SW480 (cell line): Measurements from ENCODE around the gene GNG3.
"Not testable (repeated sequence)": the region's sequence is repeated elsewhere in the genome, so short reads cannot be mapped to it uniquely, and the experiment has no call there.

Source experiments
- DNase-seq: peaks from one replicate; pipeline ENCODE4 v3.0.0-alpha.2; 2016; ENCODE audit warnings: low spot score

GNG3 gene

DNA sequence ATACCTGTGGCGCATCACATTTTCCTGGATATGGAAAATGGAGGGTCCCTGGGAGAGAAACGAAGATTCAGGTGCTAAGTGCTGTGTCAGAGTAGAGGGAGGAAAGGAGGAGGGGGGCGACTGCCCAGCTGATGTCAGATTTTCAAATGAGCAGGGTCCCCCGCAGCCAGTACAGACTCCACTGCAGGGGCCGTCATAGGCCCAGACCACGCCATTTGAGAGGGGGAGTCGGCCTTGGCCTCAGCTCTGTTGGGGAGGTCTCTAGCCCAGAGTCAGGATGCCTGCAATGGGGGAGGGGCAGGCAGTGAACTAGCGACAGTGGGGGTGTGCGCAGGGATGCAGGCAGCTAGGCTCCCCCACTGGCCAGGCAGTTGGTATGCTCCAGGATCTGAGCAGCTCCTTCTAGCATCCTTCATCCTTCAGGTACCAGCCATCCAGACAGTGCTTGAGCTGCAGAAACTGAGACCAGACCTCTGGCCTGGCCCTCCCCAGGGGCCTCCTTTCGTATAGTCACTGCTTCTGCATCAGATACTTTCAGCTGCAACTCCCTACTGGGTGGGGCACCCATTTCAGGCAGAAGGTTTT is at the start of gene GNG3, which contains the start of gene BSCL2:
GNG3 (plus strand) TSS at position 400 of the 585 bp plus-strand sequence. CDS start 620 bp downstream, outside the sequence.
BSCL2 (minus strand) TSS at position 148 of the 585 bp plus-strand sequence. CDS start 229 bp downstream, outside the sequence.
- DNase-seq = no peak

DNA sequence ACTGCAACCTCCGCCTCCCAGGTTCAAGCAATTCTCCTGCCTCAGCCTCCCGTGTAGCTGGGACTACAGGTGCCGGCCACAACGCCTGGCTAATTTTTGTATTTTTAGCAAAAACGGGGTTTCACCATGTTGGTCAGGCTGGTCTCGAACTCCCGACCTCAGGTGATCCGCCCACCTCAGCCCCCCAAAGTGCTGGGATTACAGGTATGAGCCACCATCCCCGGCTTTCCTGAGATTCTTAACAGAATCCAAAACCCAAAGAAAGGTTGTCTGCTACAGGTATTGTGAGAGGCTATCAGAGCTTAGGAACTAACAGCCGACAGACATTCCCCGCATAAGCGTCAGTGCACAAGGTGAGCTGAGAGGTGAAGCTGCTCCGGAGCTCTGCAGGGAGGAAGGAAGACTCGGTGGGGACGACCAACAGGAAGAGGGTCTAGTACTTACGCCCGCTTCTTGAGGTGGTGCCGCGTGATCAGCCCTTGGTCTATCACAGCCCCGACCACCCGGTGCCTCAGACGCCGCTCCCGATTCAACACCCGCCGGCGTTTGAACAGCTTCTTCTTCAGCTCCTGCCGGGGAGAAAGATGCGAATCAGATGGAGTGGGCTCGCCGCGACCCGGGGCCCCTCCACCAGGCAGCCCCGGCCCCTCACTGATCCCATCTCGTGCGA is 42.9 kb upstream of the GNG3 start:
- DNase-seq = peak; percentile 78

DNA sequence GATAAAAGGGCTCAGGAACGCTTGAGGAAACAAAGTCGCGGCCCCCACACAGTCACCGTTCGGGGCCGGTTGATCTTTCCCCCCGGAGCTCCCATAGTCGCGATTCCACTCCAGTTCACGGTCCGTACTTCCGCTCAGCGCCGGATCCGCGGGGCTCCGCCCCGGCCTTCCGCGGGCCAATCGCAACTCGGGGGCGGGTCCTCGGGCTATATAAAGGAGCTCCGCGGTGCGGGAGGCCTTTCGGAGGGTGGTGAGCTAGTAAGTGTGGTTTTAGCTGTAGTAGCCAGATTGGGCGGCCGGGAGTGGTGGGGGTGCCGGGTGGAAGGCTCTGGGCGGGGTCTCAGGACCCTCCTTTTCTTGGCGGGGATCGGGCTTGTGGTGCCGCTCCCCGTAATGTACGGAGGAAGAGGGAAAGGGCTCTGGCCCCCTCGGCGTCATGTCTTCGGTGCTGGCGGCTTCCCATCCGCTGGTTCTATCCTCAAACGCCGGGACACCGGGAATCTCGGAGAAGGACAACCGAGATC is 42.3 kb upstream of the GNG3 start, which contains the start of the genes C11orf98 and CSKMT:
C11orf98 (minus strand) TSS at position 136 of the 524 bp plus-strand sequence; CDS start at position 95, 41 bp downstream.
CSKMT (plus strand) TSS at position 238 of the 524 bp plus-strand sequence. CDS start 568 bp downstream, outside the sequence.
- DNase-seq = peak; percentile 92

DNA sequence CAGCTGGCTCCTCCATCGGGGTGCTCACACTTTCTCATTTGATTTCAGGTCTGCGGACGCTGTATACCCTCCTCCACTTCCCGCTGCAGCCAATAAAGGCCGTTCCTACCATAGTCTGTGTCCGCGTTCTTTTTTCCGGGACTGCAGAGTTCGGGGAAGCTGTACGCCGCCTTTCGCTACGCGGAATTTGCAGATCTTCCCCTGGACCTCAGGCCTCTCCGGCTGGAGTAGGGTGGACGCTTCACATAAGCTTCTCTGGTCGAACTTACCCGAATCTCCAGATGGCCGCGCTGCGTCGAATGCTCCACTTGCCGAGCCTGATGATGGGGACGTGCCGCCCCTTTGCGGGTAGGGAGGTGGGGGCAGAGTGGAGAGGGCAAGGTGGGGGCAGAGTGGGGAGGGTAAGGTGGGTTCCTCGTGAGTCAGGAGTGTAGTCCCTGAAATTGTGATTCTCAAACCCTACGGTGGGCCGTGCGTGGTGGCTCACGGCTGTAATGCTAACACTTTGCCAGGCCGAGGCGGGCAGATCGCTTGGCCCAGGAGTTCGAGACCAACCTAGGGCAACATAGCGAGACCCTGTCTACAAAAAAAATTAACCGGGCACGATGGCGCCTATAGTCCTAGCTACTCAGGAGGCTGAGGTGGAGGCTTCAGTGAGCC is 41.7 kb upstream of the GNG3 start:
- DNase-seq = peak; percentile 53

DNA sequence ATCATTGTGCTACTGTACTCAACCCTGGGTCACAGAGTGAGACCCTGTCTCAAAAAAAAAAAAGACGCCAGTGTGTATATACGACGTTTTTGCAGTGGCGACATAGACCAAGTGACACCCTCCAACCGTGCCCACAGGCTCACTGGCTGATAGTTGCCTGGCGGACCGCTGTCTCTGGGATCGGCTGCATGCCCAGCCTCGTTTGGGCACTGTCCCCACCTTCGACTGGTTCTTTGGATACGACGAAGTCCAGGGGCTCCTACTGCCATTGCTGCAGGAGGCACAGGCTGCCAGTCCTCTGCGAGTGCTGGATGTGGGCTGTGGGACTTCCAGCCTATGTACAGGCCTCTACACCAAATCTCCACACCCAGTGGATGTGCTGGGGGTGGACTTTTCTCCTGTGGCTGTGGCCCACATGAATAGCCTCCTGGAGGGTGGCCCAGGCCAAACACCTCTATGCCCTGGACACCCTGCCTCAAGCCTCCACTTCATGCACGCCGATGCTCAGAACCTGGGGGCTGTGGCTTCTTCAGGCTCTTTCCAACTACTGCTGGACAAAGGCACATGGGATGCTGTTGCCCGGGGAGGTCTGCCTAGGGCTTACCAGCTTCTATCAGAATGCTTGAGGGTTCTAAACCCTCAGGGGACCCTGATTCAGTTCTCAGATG is 41.1 kb upstream of the GNG3 start:
- DNase-seq = no peak

- DNase-seq = no peak
Observed at GRCh38 chr11:62667460-62667859, 40.0 kb upstream of the GNG3 start.

DNA sequence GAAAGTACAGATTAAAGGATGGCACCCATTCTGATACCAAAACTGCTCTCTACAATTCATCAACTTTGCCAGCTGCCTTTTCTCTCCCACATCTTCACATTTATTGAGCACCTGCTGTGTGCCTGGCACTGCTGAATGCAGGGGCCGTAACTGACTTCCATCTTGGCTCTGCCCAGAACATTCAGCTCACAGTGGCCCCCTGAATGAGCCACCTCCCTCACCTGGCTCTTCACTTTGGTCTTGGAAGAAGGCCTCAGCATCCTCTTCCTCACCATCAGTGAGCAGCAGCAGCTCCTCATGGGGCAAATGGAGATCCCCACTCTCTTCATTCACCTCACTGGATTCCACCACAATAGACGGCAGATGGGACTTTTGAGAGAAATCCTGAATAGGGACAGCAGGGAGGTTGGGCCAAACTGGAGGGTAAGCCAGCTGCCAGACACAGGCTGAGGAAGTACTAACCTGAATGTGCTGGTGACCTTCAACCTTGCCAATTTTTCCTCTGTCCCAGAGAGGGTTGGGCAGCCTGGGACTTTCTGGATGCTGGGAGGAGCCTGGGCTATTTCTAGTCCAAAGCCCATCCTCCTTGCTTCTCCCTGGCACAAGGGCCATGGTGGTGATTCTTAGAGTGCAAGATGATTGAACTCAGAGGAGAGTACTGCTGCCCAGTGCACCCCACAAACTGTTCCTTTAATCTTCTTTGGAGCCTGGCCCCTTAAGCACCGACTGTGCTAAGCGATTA is 37.9 kb upstream of the GNG3 start:
- no peak for DNase-seq

- DNase-seq = peak; percentile 74
Observed at GRCh38 chr11:62671236-62671607, 36.3 kb upstream of the GNG3 start.

DNA sequence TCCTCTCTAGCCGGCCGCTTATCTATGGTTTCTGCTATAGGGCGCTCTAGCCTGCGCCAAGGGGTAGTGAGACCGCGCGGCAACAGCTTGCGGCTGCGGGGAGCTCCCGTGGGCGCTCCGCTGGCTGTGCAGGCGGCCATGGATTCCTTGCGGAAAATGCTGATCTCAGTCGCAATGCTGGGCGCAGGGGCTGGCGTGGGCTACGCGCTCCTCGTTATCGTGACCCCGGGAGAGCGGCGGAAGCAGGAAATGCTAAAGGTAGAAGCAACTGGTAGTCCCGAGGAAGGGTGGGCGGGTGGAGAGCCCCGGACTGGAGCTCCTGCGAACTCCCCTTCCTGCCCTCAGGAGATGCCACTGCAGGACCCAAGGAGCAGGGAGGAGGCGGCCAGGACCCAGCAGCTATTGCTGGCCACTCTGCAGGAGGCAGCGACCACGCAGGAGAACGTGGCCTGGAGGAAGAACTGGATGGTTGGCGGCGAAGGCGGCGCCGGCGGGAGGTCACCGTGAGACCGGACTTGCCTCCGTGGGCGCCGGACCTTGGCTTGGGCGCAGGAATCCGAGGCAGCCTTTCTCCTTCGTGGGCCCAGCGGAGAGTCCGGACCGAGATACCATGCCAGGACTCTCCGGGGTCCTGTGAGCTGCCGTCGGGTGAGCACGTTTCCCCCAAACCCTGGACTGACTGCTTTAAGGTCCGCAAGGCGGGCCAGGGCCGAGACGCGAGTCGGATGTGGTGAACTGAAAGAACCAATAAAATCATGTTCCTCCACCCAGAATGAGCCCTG is 35.7 kb upstream of the GNG3 start, which contains the start of the genes LBHD1 and UQCC3:
LBHD1 (minus strand) TSS at position 660 of the 782 bp plus-strand sequence. CDS start 2,236 bp downstream, outside the sequence.
UQCC3 (plus strand) TSS at position 66 of the 782 bp plus-strand sequence; CDS start at position 139, 73 bp downstream.
- peak; percentile 94 for DNase-seq

GRCh38 chr11:62673196-62673525 is 34.3 kb upstream of the GNG3 start:
- DNase-seq = no peak

DNA sequence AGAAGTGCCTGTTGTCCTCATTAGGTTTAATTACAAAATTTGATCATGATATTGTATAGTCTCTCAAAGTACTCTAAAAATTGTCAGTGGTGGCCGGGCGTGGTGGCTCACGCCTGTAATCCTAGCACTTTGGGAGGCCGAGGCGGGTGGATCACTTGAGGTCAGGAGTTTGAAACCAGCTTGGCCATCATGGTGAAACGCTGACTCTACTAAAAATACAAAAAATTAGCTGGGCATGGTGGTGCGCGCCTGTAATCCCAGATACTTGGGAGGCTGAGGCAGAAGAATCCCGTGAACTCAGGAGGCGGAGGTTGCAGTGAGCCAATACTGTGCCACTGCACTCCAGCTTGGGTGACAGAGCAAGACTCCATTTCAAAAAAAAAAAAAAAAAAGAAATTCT is 32.1 kb upstream of the GNG3 start:
- DNase-seq = not testable (repeated sequence)

GRCh38 chr11:62676698-62677097 is 30.8 kb upstream of the GNG3 start:
- no peak for DNase-seq

DNA sequence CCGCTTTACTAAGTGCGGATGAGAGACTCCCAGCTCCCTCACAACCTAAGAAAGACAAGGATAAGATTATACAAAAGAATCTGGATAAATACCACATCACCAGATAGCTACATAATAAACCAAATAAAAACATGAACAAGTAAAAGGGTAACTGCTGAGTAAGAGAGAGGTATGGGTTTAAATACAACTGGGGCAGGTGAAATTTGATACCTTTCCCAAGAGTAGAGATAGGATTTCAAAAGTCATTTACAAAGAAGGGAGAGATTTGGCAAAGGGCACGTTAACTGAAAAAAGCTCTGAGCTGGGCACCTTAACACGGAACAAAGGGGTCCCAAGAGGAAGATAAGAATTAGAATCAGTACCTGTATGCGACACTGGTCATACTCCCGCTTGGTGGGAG is 30.3 kb upstream of the GNG3 start:
- DNase-seq = no peak

DNA sequence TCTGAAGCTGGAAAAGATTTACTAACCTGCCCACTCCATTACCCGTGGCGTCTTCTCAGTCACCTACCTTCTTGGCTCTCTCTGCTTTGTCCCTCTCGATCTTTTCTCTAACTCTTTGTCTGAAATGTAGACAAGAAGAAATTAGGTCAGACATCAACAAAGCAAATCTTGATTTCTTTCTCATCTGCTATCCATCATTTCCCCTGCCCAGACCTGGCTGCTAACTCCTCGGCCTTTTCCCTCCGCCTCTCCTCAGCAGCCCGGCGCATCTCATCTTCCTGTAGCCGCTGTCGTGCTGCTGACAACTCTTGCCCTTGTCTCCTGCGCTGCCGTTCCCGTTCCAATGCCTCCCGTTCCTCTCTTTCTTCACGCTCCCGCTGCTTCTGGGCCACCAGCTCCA is 29.8 kb upstream of the GNG3 start:
- DNase-seq = no peak

DNA sequence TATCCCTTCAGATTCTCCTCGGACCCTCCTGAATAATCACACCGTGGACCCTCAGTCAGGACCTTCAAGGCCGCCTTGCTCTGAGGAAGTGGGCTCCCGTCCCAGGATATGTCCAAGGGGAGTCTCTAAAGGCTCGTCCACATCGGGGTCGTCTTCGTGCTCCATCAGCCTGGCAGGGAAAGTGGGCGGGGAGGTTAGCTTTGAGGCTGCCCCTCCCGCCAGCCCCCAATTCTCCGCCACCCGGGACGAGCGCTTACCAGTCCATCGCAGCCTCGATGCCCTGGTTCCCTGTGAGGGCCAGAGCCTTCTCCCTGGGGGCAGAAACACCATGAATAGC is 29.1 kb upstream of the GNG3 start:
- DNase-seq = no peak

GRCh38 chr11:62678770-62679696 is 28.4 kb upstream of the GNG3 start, which contains the start of gene UBXN1:
Gene UBXN1 (minus strand): TSS chr11:62679073. CDS start chr11:62678923, 150 bp downstream.
- peak; percentile 91 for DNase-seq

GRCh38 chr11:62680825-62681240 is 26.6 kb upstream of the GNG3 start:
- DNase-seq = peak; percentile 75

DNA sequence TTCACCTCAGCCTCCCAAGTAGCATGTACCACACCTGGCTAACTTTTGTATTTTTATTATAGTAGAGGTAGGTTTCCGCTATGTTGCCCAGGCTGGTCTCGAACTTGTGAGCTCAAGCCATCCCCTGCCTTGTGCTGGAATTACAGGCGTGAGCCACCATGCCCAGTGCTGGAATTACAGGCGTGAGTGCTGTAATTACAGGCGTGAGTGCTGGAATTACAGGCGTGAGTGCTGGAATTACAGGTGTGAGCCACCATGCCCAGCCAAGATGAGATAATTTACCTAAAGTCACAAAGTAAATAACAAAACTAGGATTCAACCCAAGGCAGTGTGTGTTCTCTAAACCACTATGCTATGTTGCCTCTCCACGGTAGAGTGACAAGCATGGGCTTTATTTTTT is 25.0 kb upstream of the GNG3 start:
- DNase-seq = no peak
